GM10248 (cell line): ENCODE data around the gene SHTN1.

Experiments used
- CTCF ChIA-PET: fragments of 300-600 bp; sonication (Branson Sonifier 250); formaldehyde crosslinking; extraction: SDS; loops from one replicate; lab custom pipeline; 2021; ENCODE audit warnings: antibody characterized with exemption; lab: Yijun Ruan, JAX
- POLR2A ChIA-PET: fragments of 350-650 bp; sonication (Branson Sonifier 250); formaldehyde crosslinking; extraction: SDS; loops from one replicate; lab custom pipeline; 2020; ENCODE audit warnings: antibody characterized with exemption; lab: Yijun Ruan, JAX
- DNase-seq: peaks from one replicate; pipeline ENCODE4 v3.0.0; 2012; ENCODE audit errors: extremely low spot score
- CTCF ChIP-seq: IDR thresholded peaks from 2 replicates; pipeline ENCODE4 v1.5.1; 2012; ENCODE audit warnings: mild to moderate bottlenecking, low read depth; ENCODE audit errors: extremely low read depth, missing control alignments, control extremely low read depth

SHTN1 gene

GRCh38 chr10:116878123-116878522 is 126.9 kb downstream of the SHTN1 start:
- ChIA-PET CTCF (interaction anchor here (0.8 to 0.9 kb wide), 2 partner anchors 9 to 26 kb away, joined by 3 read pairs; no protein-coding TSS in a partner anchor), POLR2A (no interaction called here)
- no peak for TF ChIP-seq CTCF
- DNase-seq = no peak

- POLR2A ChIA-PET = no interaction called here
- TF ChIP-seq CTCF = no peak
- CTCF ChIA-PET = interaction anchor here (0.7 to 1.3 kb wide), 6 partner anchors 10 to 89 kb away, joined by 3 to 5 read pairs (median 3); no protein-coding TSS in a partner anchor
- no peak for DNase-seq
Measured at GRCh38 chr10:116877391-116877790, 127.6 kb downstream of the SHTN1 start.

GRCh38 chr10:116875897-116876296 is 129.1 kb downstream of the SHTN1 start:
- no peak for DNase-seq
- ChIA-PET CTCF (interaction anchor here (2.2 kb wide), 1 partner anchor 10 kb away, joined by 11 read pairs; no protein-coding TSS in a partner anchor), POLR2A (no interaction called here)
- TF ChIP-seq CTCF = no peak

GRCh38 chr10:116873134-116873533 is 131.9 kb downstream of the SHTN1 start:
- ChIA-PET POLR2A (no interaction called here), CTCF (no interaction called here)
- no peak for TF ChIP-seq CTCF
- DNase-seq = no peak

- ChIA-PET POLR2A (no interaction called here), CTCF (interaction anchor here (1.2 to 1.3 kb wide), 2 partner anchors 19 to 83 kb away, joined by 3 read pairs; no protein-coding TSS in a partner anchor)
- no peak for DNase-seq
- no peak for TF ChIP-seq CTCF
Measured at GRCh38 chr10:116870949-116871348, 134.0 kb downstream of the SHTN1 start.

GRCh38 chr10:116868722-116869121 is 136.3 kb downstream of the SHTN1 start:
- no peak for DNase-seq
- ChIA-PET POLR2A (no interaction called here), CTCF (no interaction called here)
- TF ChIP-seq CTCF = no peak
